A549 treated with RU486 at 1 μM for 4 hours (cell line): ENCODE measurements around the gene IAPP. TPM values are rescaled to one million over a fixed set of nuclear protein-coding genes. Genes with fewer than 3 reads are reported as not detected.

Experiments used
- total RNA-seq: library from RNA; stranded (reverse); fragments of 200-300 nt; extraction: Qiagen RNA extraction; gene quantifications from 5 replicates; pipeline ENCODE4 v1.2.3, GENCODE V29; 2022; ENCODE audit warnings: low read depth

Gene IAPP
- not detected in 5 replicates for total RNA-seq

GRCh38 chr12:21372602-21373001 lies at the start of gene IAPP:
IAPP (plus strand) TSS chr12:21372902; CDS start chr12:21373352, 450 bp downstream.

GRCh38 chr12:21334771-21335325 lies 37.9 kb upstream of the IAPP start, which contains the start of gene SLCO1A2:
SLCO1A2 (minus strand) TSS chr12:21334917; CDS start chr12:21334647, 270 bp downstream.

Other genes with a start within 250 kb of the IAPP start
- gene SLCO1B1, start 241.7 kb upstream of the IAPP start, total RNA-seq = 0.22 to 0.70 TPM (median 0.42 TPM) in 5 replicates
- 0.02 TPM in 1 of 5 replicates, not detected in the others for gene SLCO1A2, start 38.0 kb upstream of the IAPP start, total RNA-seq
- 3.9 to 7.9 TPM (median 7.2 TPM) in 5 replicates for gene PYROXD1, start 64.8 kb downstream of the IAPP start, total RNA-seq
- 32.4 to 77.1 TPM (median 61.4 TPM) in 5 replicates for gene RECQL, start 128.7 kb downstream of the IAPP start, total RNA-seq
- 72.1 to 103 TPM (median 92.4 TPM) in 5 replicates for gene GOLT1B, start 128.9 kb downstream of the IAPP start, total RNA-seq
- gene SPX, start 153.4 kb downstream of the IAPP start, total RNA-seq = 1.9 to 2.3 TPM (median 2.1 TPM) in 5 replicates
- not detected in 5 replicates for gene GYS2, start 231.9 kb downstream of the IAPP start, total RNA-seq